SJSA1 (cell line): ENCODE data around the gene CNTRL. TPM values are rescaled to one million over a fixed set of nuclear protein-coding genes. Genes with fewer than 3 reads are reported as not detected.
A peak's percentile ranks its signal among the peaks of the same experiment; 100 is the strongest.

Experiments
- DNase-seq, 2 experiments: peaks; one replicate each; pipeline ENCODE4 v3.0.0-alpha.2; 2015 to 2020; ENCODE audit warnings: low spot score in 2 of 2, low read depth in 1 of 2
- H3K27ac ChIP-seq: fragments of 250-450 bp; sonication (Bioruptor Pico); 2 replicates; pipeline ENCODE4 v1.5.1; 2020; ENCODE audit warnings: mild to moderate bottlenecking, moderate library complexity
- H3K27me3 ChIP-seq: fragments of 250-450 bp; sonication (Bioruptor Pico); replicated peaks from 2 replicates; pipeline ENCODE4 v1.5.1; 2020; ENCODE audit warnings: mild to moderate bottlenecking, moderate library complexity
- H3K36me3 ChIP-seq: fragments of 250-450 bp; sonication (Bioruptor Pico); 2 replicates; pipeline ENCODE4 v1.5.1; 2020; ENCODE audit warnings: mild to moderate bottlenecking
- H3K4me1 ChIP-seq: fragments of 250-450 bp; sonication (Bioruptor Pico); replicated peaks from 2 replicates; pipeline ENCODE4 v1.6.1; 2021; ENCODE audit warnings: mild to moderate bottlenecking
- H3K4me3 ChIP-seq: fragments of 250-450 bp; sonication (Bioruptor Pico); 2 replicates; pipeline ENCODE4 v1.5.1; 2020; ENCODE audit warnings: mild to moderate bottlenecking
- H3K9me3 ChIP-seq: fragments of 250-450 bp; sonication (Bioruptor Pico); replicated peaks from 2 replicates; pipeline ENCODE4 v1.5.1; 2020; ENCODE audit warnings: mild to moderate bottlenecking
- total RNA-seq: library from RNA; depleted of rRNA; stranded (reverse); fragments of >200 nt; shearing (Covaris generic); gene quantifications from 2 replicates; pipeline ENCODE4 v1.2.3, GENCODE V29; 2014

Gene CNTRL
- total RNA-seq, 1 experiment from 2014 or later = 17.2 TPM

GRCh38 chr9:121055642-121056143 lies 19.1 kb upstream of the CNTRL start:
- no peak for DNase-seq
- no peaks in the 10 kb centered on the region for H3K27me3 ChIP-seq
- no peaks in the 10 kb centered on the region for H3K4me1 ChIP-seq
- H3K9me3 ChIP-seq = no peaks in the 10 kb centered on the region
- no peaks in the 10 kb centered on the region for H3K36me3 ChIP-seq
- no peak overlapping the region for H3K4me3 ChIP-seq
- H3K27ac ChIP-seq = no peak overlapping the region

- no peak overlapping the region for H3K27ac ChIP-seq
- H3K4me3 ChIP-seq = no peak overlapping the region
- H3K4me1 ChIP-seq = no peaks in the 10 kb centered on the region
- DNase-seq = no peak
- H3K9me3 ChIP-seq = no peaks in the 10 kb centered on the region
- no peaks in the 10 kb centered on the region for H3K36me3 ChIP-seq
- H3K27me3 ChIP-seq = no peaks in the 10 kb centered on the region
Observed at GRCh38 chr9:121057821-121058220, 16.9 kb upstream of the CNTRL start.

GRCh38 chr9:121059513-121059912 lies 15.2 kb upstream of the CNTRL start:
- Histone ChIP-seq H3K4me1 (no peaks in the 10 kb centered on the region), H3K9me3 (no peaks in the 10 kb centered on the region), H3K36me3 (no peaks in the 10 kb centered on the region), H3K27me3 (no peaks in the 10 kb centered on the region), H3K27ac (no peak overlapping the region), H3K4me3 (no peak overlapping the region)
- no peak for DNase-seq

GRCh38 chr9:121059998-121060636 lies 14.6 kb upstream of the CNTRL start:
- H3K36me3 ChIP-seq = no peaks in the 10 kb centered on the region
- DNase-seq = peak in 1 of 2 experiments; percentile 23
- H3K4me1 ChIP-seq = no peaks in the 10 kb centered on the region
- H3K27me3 ChIP-seq = no peaks in the 10 kb centered on the region
- H3K9me3 ChIP-seq = no peaks in the 10 kb centered on the region
- no peak overlapping the region for H3K4me3 ChIP-seq
- H3K27ac ChIP-seq = no peak overlapping the region

- no peak overlapping the region for H3K4me3 ChIP-seq
- H3K36me3 ChIP-seq = no peaks in the 10 kb centered on the region
- H3K4me1 ChIP-seq = peaks cover 9% of the 10 kb centered on the region; the same call in 1 of the 2 replicates
- H3K27me3 ChIP-seq = no peaks in the 10 kb centered on the region
- no peak overlapping the region for H3K27ac ChIP-seq
- H3K9me3 ChIP-seq = no peaks in the 10 kb centered on the region
- DNase-seq = no peak
Observed at GRCh38 chr9:121066850-121067249, 7.9 kb upstream of the CNTRL start.

- DNase-seq = no peak
- peaks cover 9% of the 10 kb centered on the region; the same call in 1 of the 2 replicates for H3K4me1 ChIP-seq
- no peaks in the 10 kb centered on the region for H3K27me3 ChIP-seq
- H3K36me3 ChIP-seq = no peaks in the 10 kb centered on the region
- no peak overlapping the region for H3K4me3 ChIP-seq
- no peak overlapping the region for H3K27ac ChIP-seq
- H3K9me3 ChIP-seq = no peaks in the 10 kb centered on the region
Observed at GRCh38 chr9:121067640-121068039, 7.1 kb upstream of the CNTRL start.

GRCh38 chr9:121069396-121069795 lies 5.4 kb upstream of the CNTRL start:
- H3K4me3 ChIP-seq = no peak overlapping the region
- H3K27ac ChIP-seq = no peak overlapping the region
- no peaks in the 10 kb centered on the region for H3K27me3 ChIP-seq
- no peaks in the 10 kb centered on the region for H3K9me3 ChIP-seq
- DNase-seq = no peak
- H3K4me1 ChIP-seq = peaks cover 17% of the 10 kb centered on the region
- no peaks in the 10 kb centered on the region for H3K36me3 ChIP-seq

- Histone ChIP-seq H3K27ac (no peak overlapping the region), H3K4me1 (peaks cover 20% of the 10 kb centered on the region), H3K4me3 (peak overlapping the region; percentile 25), H3K36me3 (peaks cover 3% of the 10 kb centered on the region; the same call in 1 of the 2 replicates), H3K27me3 (no peaks in the 10 kb centered on the region), H3K9me3 (no peaks in the 10 kb centered on the region)
- no peak for DNase-seq
Observed at GRCh38 chr9:121071370-121071755, 3.4 kb upstream of the CNTRL start.

- H3K27ac ChIP-seq = no peak overlapping the region
- peak overlapping the region; percentile 25 for H3K4me3 ChIP-seq
- DNase-seq = peak in 1 of 2 experiments; percentile 26
- H3K4me1 ChIP-seq = peaks cover 20% of the 10 kb centered on the region
- no peaks in the 10 kb centered on the region for H3K27me3 ChIP-seq
- H3K9me3 ChIP-seq = no peaks in the 10 kb centered on the region
- H3K36me3 ChIP-seq = peaks cover 3% of the 10 kb centered on the region; the same call in 1 of the 2 replicates
Observed at GRCh38 chr9:121071756-121072421, 2.9 kb upstream of the CNTRL start.

- DNase-seq = no peak
- Histone ChIP-seq H3K4me3 (no peak overlapping the region), H3K27ac (no peak overlapping the region), H3K4me1 (peaks cover 20% of the 10 kb centered on the region), H3K36me3 (peaks cover 3% of the 10 kb centered on the region; the same call in 1 of the 2 replicates), H3K9me3 (no peaks in the 10 kb centered on the region), H3K27me3 (no peaks in the 10 kb centered on the region)
Observed at GRCh38 chr9:121073038-121073437, 1.7 kb upstream of the CNTRL start.

- DNase-seq = no peak
- Histone ChIP-seq H3K4me1 (peaks cover 10% of the 10 kb centered on the region), H3K36me3 (peaks cover 3% of the 10 kb centered on the region; the same call in 1 of the 2 replicates), H3K27me3 (no peaks in the 10 kb centered on the region), H3K9me3 (no peaks in the 10 kb centered on the region), H3K27ac (peak overlapping the region; percentile 94), H3K4me3 (peak overlapping the region; percentile 70)
Observed at GRCh38 chr9:121075251-121076036, 689 bp downstream of the CNTRL start.

GRCh38 chr9:121082075-121082474 lies 7.3 kb downstream of the CNTRL start:
- Histone ChIP-seq H3K9me3 (no peaks in the 10 kb centered on the region), H3K4me3 (no peak overlapping the region), H3K36me3 (peaks cover 6% of the 10 kb centered on the region; the same call in 1 of the 2 replicates), H3K27me3 (no peaks in the 10 kb centered on the region), H3K27ac (no peak overlapping the region), H3K4me1 (no peaks in the 10 kb centered on the region)
- no peak for DNase-seq

GRCh38 chr9:121085661-121086060 lies 10.9 kb downstream of the CNTRL start:
- no peaks in the 10 kb centered on the region for H3K27me3 ChIP-seq
- no peak overlapping the region for H3K4me3 ChIP-seq
- no peak overlapping the region for H3K27ac ChIP-seq
- H3K36me3 ChIP-seq = peaks cover 6% of the 10 kb centered on the region; the same call in 1 of the 2 replicates
- no peak for DNase-seq
- H3K4me1 ChIP-seq = no peaks in the 10 kb centered on the region
- no peaks in the 10 kb centered on the region for H3K9me3 ChIP-seq

GRCh38 chr9:121088576-121088975 lies 13.8 kb downstream of the CNTRL start:
- Histone ChIP-seq H3K4me3 (no peak overlapping the region), H3K4me1 (no peaks in the 10 kb centered on the region), H3K27ac (no peak overlapping the region), H3K36me3 (no peaks in the 10 kb centered on the region), H3K9me3 (no peaks in the 10 kb centered on the region), H3K27me3 (no peaks in the 10 kb centered on the region)
- DNase-seq = no peak
